Liver (tissue), 9 donors: ENCODE results near the gene SPOCK2. TPM values are rescaled to one million over a fixed set of nuclear protein-coding genes. Genes with fewer than 3 reads are reported as not detected.

Experiments
- DNase-seq: peaks from one replicate; pipeline ENCODE4 v3.0.0-alpha.2; 2017; ENCODE audit warnings: low spot score
- H3K27ac ChIP-seq, 2 donors: one replicate each; pipeline ENCODE4 v1.7.0; 2013; ENCODE audit warnings: inconsistent platforms in 2 of 2, low read length in 2 of 2, control low read depth in 1 of 2, low read depth in 1 of 2, mild to moderate bottlenecking in 1 of 2
- H3K27me3 ChIP-seq, 4 donors: one replicate each; pipeline versions ENCODE4 v1.6.1 to v1.7.0; 2013; ENCODE audit warnings: low read length in 3 of 4, inconsistent platforms in 1 of 4, mild to moderate bottlenecking in 1 of 4, moderate library complexity in 1 of 4; ENCODE audit not compliant: control insufficient read depth in 4 of 4, insufficient read depth in 4 of 4
- H3K36me3 ChIP-seq, 4 donors: one replicate each; pipeline versions ENCODE4 v1.6.1 to v1.7.0; 2013; ENCODE audit warnings: low read length in 3 of 4, mild to moderate bottlenecking in 3 of 4, low read depth in 1 of 4, moderate library complexity in 1 of 4; ENCODE audit not compliant: control insufficient read depth in 4 of 4, insufficient read depth in 3 of 4
- H3K4me1 ChIP-seq, 4 donors: one replicate each; pipeline versions ENCODE4 v1.6.1 to v1.7.0; 2013; ENCODE audit warnings: low read length in 3 of 4, mild to moderate bottlenecking in 3 of 4, moderate library complexity in 1 of 4; ENCODE audit not compliant: control insufficient read depth in 4 of 4, insufficient read depth in 4 of 4
- H3K4me3 ChIP-seq, 3 donors: one replicate each; pipeline versions ENCODE4 v1.6.1 to v1.7.0; 2013; ENCODE audit warnings: low read length in 3 of 3, control low read depth in 1 of 3, low read depth in 1 of 3, mild to moderate bottlenecking in 1 of 3
- H3K9ac ChIP-seq, 2 donors: one replicate each; pipeline ENCODE4 v1.7.0; 2013; ENCODE audit warnings: low read length in 2 of 2, mild to moderate bottlenecking in 2 of 2, moderate library complexity in 2 of 2, control low read depth in 1 of 2, low read depth in 1 of 2
- H3K9me3 ChIP-seq, 4 donors: one replicate each; pipeline versions ENCODE4 v1.6.1 to v1.7.0; 2013; ENCODE audit warnings: low read length in 3 of 4; ENCODE audit not compliant: control insufficient read depth in 4 of 4
- EGR1 ChIP-seq, 2 donors: IDR thresholded peaks; 2 replicates each; pipeline ENCODE4 v1.6.1; 2016 to 2018; ENCODE audit warnings: antibody characterized with exemption in 2 of 2, low read depth in 2 of 2
- FOXA2 ChIP-seq: IDR thresholded peaks from 2 replicates; pipeline ENCODE4 v1.6.1; 2016; ENCODE audit warnings: antibody characterized with exemption
- GABPA ChIP-seq, 2 donors: IDR thresholded peaks in 1 of 2; conservative IDR thresholded peaks in 1 of 2; 2 replicates each; pipeline ENCODE4 v1.6.1; 2016; ENCODE audit warnings: antibody characterized with exemption in 2 of 2, mild to moderate bottlenecking in 1 of 2, moderate library complexity in 1 of 2
- HNF4A ChIP-seq, 2 donors: conservative IDR thresholded peaks; 2 replicates each; pipeline ENCODE4 v1.6.1; 2016; ENCODE audit warnings: antibody characterized with exemption in 2 of 2, mild to moderate bottlenecking in 2 of 2
- HNF4G ChIP-seq: IDR thresholded peaks from 2 replicates; pipeline ENCODE4 v1.6.1; 2016; ENCODE audit warnings: antibody characterized with exemption
- JUND ChIP-seq, 2 donors: IDR thresholded peaks; 2 replicates each; pipeline ENCODE4 v1.6.1; 2016; ENCODE audit warnings: antibody characterized with exemption in 2 of 2
- NR2F2 ChIP-seq: IDR thresholded peaks from 2 replicates; pipeline ENCODE4 v1.6.1; 2016; ENCODE audit warnings: antibody characterized with exemption
- RAD21 ChIP-seq, 2 donors: IDR thresholded peaks; 2 replicates each; pipeline ENCODE4 v1.6.1; 2016; ENCODE audit warnings: antibody characterized with exemption in 2 of 2, mild to moderate bottlenecking in 2 of 2
- RXRA ChIP-seq, 2 donors: IDR thresholded peaks; 2 replicates each; pipeline ENCODE4 v1.6.1; 2017 to 2018; ENCODE audit warnings: antibody characterized with exemption in 2 of 2, mild to moderate bottlenecking in 1 of 2
- SP1 ChIP-seq: IDR thresholded peaks from 2 replicates; pipeline ENCODE4 v1.6.1; 2018; ENCODE audit warnings: antibody characterized with exemption, mild to moderate bottlenecking
- YY1 ChIP-seq: IDR thresholded peaks from 2 replicates; pipeline ENCODE4 v1.6.1; 2016; ENCODE audit warnings: antibody characterized with exemption, mild to moderate bottlenecking
- WGBS: extraction: QIAGEN DNeasy Blood & Tissue Kit; methylation state at CpG from one replicate; pipeline ENCODE4 v1.1.7; 2013; 5-methylcytosine and 5-hydroxymethylcytosine counted together
- polyA plus RNA-seq, 2 donors: library from polyadenylated mRNA; stranded (reverse) in 1 of 2; unstranded in 1 of 2; fragments of 200-250 nt in 1 of 2; fragments of >200 nt in 1 of 2; fragmentation: Nextera tagmentation in 1 of 2; extraction: Ambion mirVana in 1 of 2; gene quantifications; one replicate each; pipeline versions ENCODE4 v1.2.1 to v1.2.3, GENCODE V29; 2013 to 2015
- total RNA-seq, 2 donors: library from RNA; depleted of rRNA; stranded (reverse); fragments of >200 nt; gene quantifications; one replicate each; pipeline ENCODE4 v1.2.3, GENCODE V29; 2014
- TF ChIP-seq, protein P1 (sequence below): IDR thresholded peaks from 2 replicates; pipeline ENCODE4 v1.6.1; 2016; ENCODE audit warnings: antibody characterized with exemption, mild to moderate bottlenecking
- TF ChIP-seq, protein P2 (sequence below): IDR thresholded peaks from 2 replicates; pipeline ENCODE4 v1.6.1; 2016; ENCODE audit warnings: antibody characterized with exemption
- TF ChIP-seq, protein P3 (sequence below): fragments of 150-350 bp; IDR thresholded peaks from 2 replicates; pipeline ENCODE4 v1.5.1; 2017; ENCODE audit warnings: improper control_type of control experiment, low read depth, low read length; ENCODE audit not compliant: missing input control
- TF ChIP-seq, protein P4 (sequence below): IDR thresholded peaks from 2 replicates; pipeline ENCODE4 v1.6.1; 2016; ENCODE audit warnings: antibody characterized with exemption
- donor health status: healthy.
- donor health status: healthy.
- donor health status: healthy.
- donor health status: healthy.
- donor health status: healthy.

SPOCK2 gene
- total and polyA plus RNA-seq, 4 donors, result 0.36 to 1.7 (median 0.64) TPM

DNA sequence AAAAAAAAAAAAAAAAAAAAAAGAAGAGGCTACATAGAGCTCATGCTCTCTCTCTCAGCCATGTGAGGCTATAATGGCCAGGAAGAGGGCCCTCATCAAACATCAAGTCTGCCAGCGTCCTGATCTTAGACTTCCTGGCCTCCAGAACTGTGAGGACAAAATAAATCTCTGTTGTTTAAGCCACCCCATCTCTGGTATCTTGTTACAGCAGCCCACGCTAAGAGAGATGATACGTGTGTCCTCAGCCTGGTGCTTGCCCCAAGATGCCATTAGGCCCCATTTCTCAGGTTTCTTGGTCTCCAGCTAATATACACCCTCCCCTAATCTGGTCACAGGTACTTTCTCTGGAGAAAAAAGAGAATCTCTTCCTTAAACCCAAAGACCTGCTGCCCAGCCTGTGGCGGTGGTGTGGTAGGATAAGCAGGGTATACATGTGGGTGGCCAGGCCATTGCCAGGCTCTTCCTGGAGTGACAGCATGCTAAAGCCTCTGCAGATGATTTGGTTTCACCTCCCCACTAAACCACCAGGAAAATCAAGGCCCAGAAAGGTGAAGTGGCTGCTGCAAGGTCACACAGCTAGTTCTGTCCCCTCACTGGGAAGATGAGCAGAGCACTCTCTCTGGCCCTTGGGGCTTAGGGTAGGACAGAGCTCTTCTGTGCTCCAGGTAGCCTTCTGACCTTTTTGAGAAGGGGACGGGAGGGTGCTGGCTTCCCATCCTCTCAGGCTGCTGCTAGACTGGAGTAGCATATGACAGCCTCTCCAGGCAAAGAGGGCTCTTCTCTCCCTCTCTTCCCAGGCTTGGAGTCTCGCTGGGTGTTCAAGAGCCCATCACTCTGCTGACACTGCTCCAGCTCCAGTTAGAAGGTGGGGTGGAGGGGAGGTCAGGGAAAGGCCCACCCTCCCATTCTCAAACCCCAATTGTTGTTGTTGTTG lies 5.2 kb downstream of the SPOCK2 start:
- Histone ChIP-seq H3K9ac (no peak overlapping the region), H3K27me3 (no peaks in the 10 kb centered on the region), H3K9me3 (no peaks in the 10 kb centered on the region), H3K4me3 (no peak overlapping the region), H3K27ac (no peak overlapping the region), H3K36me3 (no peaks in the 10 kb centered on the region), H3K4me1 (peaks cover 4 to 14% (median 7%) of the 10 kb centered on the region in 4 donors)
- DNase-seq, result no peak
- WGBS, result 95% methylated on average over 6 of the region's 6 CpGs
- TF ChIP-seq, protein P1, sequence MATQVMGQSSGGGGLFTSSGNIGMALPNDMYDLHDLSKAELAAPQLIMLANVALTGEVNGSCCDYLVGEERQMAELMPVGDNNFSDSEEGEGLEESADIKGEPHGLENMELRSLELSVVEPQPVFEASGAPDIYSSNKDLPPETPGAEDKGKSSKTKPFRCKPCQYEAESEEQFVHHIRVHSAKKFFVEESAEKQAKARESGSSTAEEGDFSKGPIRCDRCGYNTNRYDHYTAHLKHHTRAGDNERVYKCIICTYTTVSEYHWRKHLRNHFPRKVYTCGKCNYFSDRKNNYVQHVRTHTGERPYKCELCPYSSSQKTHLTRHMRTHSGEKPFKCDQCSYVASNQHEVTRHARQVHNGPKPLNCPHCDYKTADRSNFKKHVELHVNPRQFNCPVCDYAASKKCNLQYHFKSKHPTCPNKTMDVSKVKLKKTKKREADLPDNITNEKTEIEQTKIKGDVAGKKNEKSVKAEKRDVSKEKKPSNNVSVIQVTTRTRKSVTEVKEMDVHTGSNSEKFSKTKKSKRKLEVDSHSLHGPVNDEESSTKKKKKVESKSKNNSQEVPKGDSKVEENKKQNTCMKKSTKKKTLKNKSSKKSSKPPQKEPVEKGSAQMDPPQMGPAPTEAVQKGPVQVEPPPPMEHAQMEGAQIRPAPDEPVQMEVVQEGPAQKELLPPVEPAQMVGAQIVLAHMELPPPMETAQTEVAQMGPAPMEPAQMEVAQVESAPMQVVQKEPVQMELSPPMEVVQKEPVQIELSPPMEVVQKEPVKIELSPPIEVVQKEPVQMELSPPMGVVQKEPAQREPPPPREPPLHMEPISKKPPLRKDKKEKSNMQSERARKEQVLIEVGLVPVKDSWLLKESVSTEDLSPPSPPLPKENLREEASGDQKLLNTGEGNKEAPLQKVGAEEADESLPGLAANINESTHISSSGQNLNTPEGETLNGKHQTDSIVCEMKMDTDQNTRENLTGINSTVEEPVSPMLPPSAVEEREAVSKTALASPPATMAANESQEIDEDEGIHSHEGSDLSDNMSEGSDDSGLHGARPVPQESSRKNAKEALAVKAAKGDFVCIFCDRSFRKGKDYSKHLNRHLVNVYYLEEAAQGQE, result no peak
- TF ChIP-seq FOXA2 (no peak), NR2F2 (no peak), JUND (IDR thresholded peaks at IDR 0.05) (no peak), EGR1 (IDR thresholded peaks at IDR 0.05; ENCODE audit: low read depth in 2 of 2) (no peak), SP1 (no peak), RXRA (IDR thresholded peaks at IDR 0.05) (no peak), HNF4A (conservative IDR thresholded peaks at IDR 0.05) (no peak), HNF4G (no peak), GABPA (IDR thresholded peaks at IDR 0.05 in 1 of 2, conservative IDR thresholded peaks at IDR 0.05 in 1 of 2) (no peak), RAD21 (IDR thresholded peaks at IDR 0.05) (no peak), YY1 (no peak)
- TF ChIP-seq, protein P2, sequence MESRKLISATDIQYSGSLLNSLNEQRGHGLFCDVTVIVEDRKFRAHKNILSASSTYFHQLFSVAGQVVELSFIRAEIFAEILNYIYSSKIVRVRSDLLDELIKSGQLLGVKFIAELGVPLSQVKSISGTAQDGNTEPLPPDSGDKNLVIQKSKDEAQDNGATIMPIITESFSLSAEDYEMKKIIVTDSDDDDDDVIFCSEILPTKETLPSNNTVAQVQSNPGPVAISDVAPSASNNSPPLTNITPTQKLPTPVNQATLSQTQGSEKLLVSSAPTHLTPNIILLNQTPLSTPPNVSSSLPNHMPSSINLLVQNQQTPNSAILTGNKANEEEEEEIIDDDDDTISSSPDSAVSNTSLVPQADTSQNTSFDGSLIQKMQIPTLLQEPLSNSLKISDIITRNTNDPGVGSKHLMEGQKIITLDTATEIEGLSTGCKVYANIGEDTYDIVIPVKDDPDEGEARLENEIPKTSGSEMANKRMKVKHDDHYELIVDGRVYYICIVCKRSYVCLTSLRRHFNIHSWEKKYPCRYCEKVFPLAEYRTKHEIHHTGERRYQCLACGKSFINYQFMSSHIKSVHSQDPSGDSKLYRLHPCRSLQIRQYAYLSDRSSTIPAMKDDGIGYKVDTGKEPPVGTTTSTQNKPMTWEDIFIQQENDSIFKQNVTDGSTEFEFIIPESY, result no peak
- TF ChIP-seq, protein P3, sequence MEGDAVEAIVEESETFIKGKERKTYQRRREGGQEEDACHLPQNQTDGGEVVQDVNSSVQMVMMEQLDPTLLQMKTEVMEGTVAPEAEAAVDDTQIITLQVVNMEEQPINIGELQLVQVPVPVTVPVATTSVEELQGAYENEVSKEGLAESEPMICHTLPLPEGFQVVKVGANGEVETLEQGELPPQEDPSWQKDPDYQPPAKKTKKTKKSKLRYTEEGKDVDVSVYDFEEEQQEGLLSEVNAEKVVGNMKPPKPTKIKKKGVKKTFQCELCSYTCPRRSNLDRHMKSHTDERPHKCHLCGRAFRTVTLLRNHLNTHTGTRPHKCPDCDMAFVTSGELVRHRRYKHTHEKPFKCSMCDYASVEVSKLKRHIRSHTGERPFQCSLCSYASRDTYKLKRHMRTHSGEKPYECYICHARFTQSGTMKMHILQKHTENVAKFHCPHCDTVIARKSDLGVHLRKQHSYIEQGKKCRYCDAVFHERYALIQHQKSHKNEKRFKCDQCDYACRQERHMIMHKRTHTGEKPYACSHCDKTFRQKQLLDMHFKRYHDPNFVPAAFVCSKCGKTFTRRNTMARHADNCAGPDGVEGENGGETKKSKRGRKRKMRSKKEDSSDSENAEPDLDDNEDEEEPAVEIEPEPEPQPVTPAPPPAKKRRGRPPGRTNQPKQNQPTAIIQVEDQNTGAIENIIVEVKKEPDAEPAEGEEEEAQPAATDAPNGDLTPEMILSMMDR, result no peak
- TF ChIP-seq, protein P4, sequence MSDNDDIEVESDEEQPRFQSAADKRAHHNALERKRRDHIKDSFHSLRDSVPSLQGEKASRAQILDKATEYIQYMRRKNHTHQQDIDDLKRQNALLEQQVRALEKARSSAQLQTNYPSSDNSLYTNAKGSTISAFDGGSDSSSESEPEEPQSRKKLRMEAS, result no peak
